K562 (cell line): Measurements from ENCODE around the gene SCFD1. TPM values are rescaled to one million over a fixed set of nuclear protein-coding genes. Genes with fewer than 3 reads are reported as not detected.

Source experiments
- ATAC-seq: fragments of 200-7000 bp; cut with Tn5 transposase; 3 replicates; pipeline ENCODE4 v1.9.1; 2020; ENCODE audit warnings: moderate library complexity
- BruUV-seq: library from RNA; stranded (reverse); fragments of 400-500 nt; replicated peaks from 2 replicates; lab custom pipeline; 2021; lab: Mats Ljungman, UMichigan
- CTCF ChIA-PET: fragments of 300-600 bp; formaldehyde crosslinking; extraction: SDS; loops from one replicate; lab custom pipeline; 2021; ENCODE audit warnings: low intra/inter-chr PET ratio; lab: Yijun Ruan, JAX
- POLR2A ChIA-PET: fragments of 300-600, 350-650 bp; sonication (Branson Sonifier 250); formaldehyde crosslinking; extraction: SDS; loops from one replicate; lab custom pipeline; 2021; ENCODE audit warnings: antibody characterized with exemption, inconsistent platforms; lab: Yijun Ruan, JAX
- DNase-seq, 4 experiments: peaks; one replicate each; pipeline versions ENCODE4 v3.0.0 to v3.0.0-alpha.2; 2011 to 2018; ENCODE audit warnings: low spot score in 3 of 4, mixed read lengths in 3 of 4; ENCODE audit errors: extremely low read depth in 1 of 4
- FAIRE-seq: peaks from 2 replicates; lab custom pipeline; 2011; peaks lifted over from hg19 to GRCh38; lab: Jason Lieb, UNC
- H2AFZ ChIP-seq: 2 replicates; pipeline ENCODE4 v1.6.0; 2011; ENCODE audit warnings: low read depth, low read length, control low read depth, inconsistent platforms
- H3K27ac ChIP-seq: fragments of 200-600 bp; 3 replicates; pipeline ENCODE4 v1.8.0; 2011; ENCODE audit warnings: low read depth, mild to moderate bottlenecking, control low read depth, inconsistent platforms, low read length, moderate library complexity, mixed read lengths; ENCODE audit errors: extremely low read depth
- H3K27me3 ChIP-seq, 2 experiments: fragments of 300-600 bp in 1 of 2; 2 replicates in 1 of 2; 3 replicates in 1 of 2; pipeline versions ENCODE4 v1.6.0 to v1.8.0; 2011; ENCODE audit warnings: inconsistent platforms in 2 of 2, low read length in 2 of 2, mild to moderate bottlenecking in 1 of 2, mixed read lengths in 1 of 2, moderate library complexity in 1 of 2; ENCODE audit not compliant: control insufficient read depth in 2 of 2, insufficient read depth in 2 of 2
- H3K36me3 ChIP-seq: fragments of 300-600 bp; 3 replicates; pipeline ENCODE4 v1.8.0; 2011; ENCODE audit warnings: mild to moderate bottlenecking, low read length, inconsistent platforms; ENCODE audit not compliant: control insufficient read depth, insufficient read depth
- H3K4me1 ChIP-seq, 2 experiments: fragments of 200-600 bp in 1 of 2; replicated peaks in 1 of 2; 2 replicates in 1 of 2; 3 replicates in 1 of 2; pipeline versions ENCODE4 v1.5.1 to v1.8.0; 2011; ENCODE audit warnings: inconsistent platforms in 2 of 2, low read length in 2 of 2, mild to moderate bottlenecking in 1 of 2, mixed read lengths in 1 of 2, moderate library complexity in 1 of 2; ENCODE audit not compliant: control insufficient read depth in 2 of 2, insufficient read depth in 2 of 2
- H3K4me2 ChIP-seq: 2 replicates; pipeline ENCODE4 v1.6.1; 2011; ENCODE audit warnings: low read length, control low read depth, inconsistent platforms, mixed read lengths; ENCODE audit not compliant: insufficient read depth
- H3K4me3 ChIP-seq: fragments of 200-600 bp; sonication (generic), shearing (Covaris generic); 2 replicates; pipeline ENCODE4 v1.5.1; 2016; ENCODE audit warnings: control low read depth, inconsistent platforms
- H3K79me2 ChIP-seq: fragments of 200-600 bp; 3 replicates; pipeline ENCODE4 v1.8.0; 2011; ENCODE audit warnings: low read length, inconsistent platforms; ENCODE audit not compliant: control insufficient read depth, insufficient read depth
- H3K9ac ChIP-seq, 2 experiments: 2 replicates each; pipeline versions ENCODE4 v1.6.0 to v1.6.1; 2011; ENCODE audit warnings: low read depth in 2 of 2, low read length in 2 of 2, control low read depth in 1 of 2, inconsistent platforms in 1 of 2, mild to moderate bottlenecking in 1 of 2, mixed read lengths in 1 of 2; ENCODE audit not compliant: insufficient read depth in 1 of 2
- H3K9me1 ChIP-seq: one replicate; pipeline ENCODE4 v1.6.0; 2011; ENCODE audit warnings: inconsistent platforms, mild to moderate bottlenecking, low read length, moderate library complexity; ENCODE audit not compliant: control insufficient read depth, insufficient read depth
- H3K9me3 ChIP-seq: replicated peaks from 2 replicates; pipeline ENCODE4 v1.5.1; 2011; ENCODE audit warnings: low read depth, low read length, inconsistent platforms; ENCODE audit not compliant: control insufficient read depth, insufficient read depth
- H4K20me1 ChIP-seq: replicated peaks from 2 replicates; pipeline ENCODE4 v1.6.1; 2011; ENCODE audit warnings: low read length, inconsistent platforms, mixed read lengths; ENCODE audit not compliant: control insufficient read depth, insufficient read depth
- BCOR ChIP-seq: fragments of 450-650 bp; IDR thresholded peaks from 2 replicates; pipeline ENCODE4 v1.6.1; 2016
- HNRNPLL ChIP-seq: fragments of 200-400 bp; formaldehyde crosslinking; IDR thresholded peaks from 2 replicates; pipeline ENCODE4 v1.6.1; 2017; ENCODE audit warnings: low read length, low read depth, mild to moderate bottlenecking; ENCODE audit not compliant: poor library complexity, severe bottlenecking
- MTA3 ChIP-seq: fragments of 450-650 bp; formaldehyde crosslinking; IDR thresholded peaks from 2 replicates; pipeline ENCODE4 v1.6.1; 2017; ENCODE audit warnings: mild to moderate bottlenecking, borderline replicate concordance
- NONO ChIP-seq, 2 experiments: fragments of 200-400 bp in 1 of 2; fragments of 450-650 bp in 1 of 2; formaldehyde crosslinking in 1 of 2; IDR thresholded peaks; 2 replicates each; pipeline ENCODE4 v1.6.1; 2017; ENCODE audit warnings: low read depth in 2 of 2, mild to moderate bottlenecking in 2 of 2, moderate library complexity in 2 of 2, low read length in 1 of 2
- RBM14 ChIP-seq: fragments of 200-400 bp; formaldehyde crosslinking; IDR thresholded peaks from 2 replicates; pipeline ENCODE4 v1.6.1; 2018; ENCODE audit warnings: low read depth, mild to moderate bottlenecking, low read length, moderate library complexity, borderline replicate concordance; ENCODE audit not compliant: insufficient read depth
- SAFB2 ChIP-seq: fragments of 200-400 bp; formaldehyde crosslinking; IDR thresholded peaks from 2 replicates; pipeline ENCODE4 v1.6.1; 2018; ENCODE audit warnings: borderline replicate concordance, low read length, low read depth, moderate library complexity; ENCODE audit not compliant: severe bottlenecking
- SAP30 ChIP-seq: fragments of 200-600 bp; sonication (generic); IDR thresholded peaks from 2 replicates; pipeline ENCODE4 v1.6.1; 2012; ENCODE audit warnings: borderline replicate concordance, low read depth, mild to moderate bottlenecking, moderate library complexity, low read length, control low read depth, inconsistent platforms; ENCODE audit not compliant: insufficient read depth, poor library complexity, severe bottlenecking
- SNIP1 ChIP-seq: fragments of 450-650 bp; IDR thresholded peaks from 2 replicates; pipeline ENCODE4 v1.7.1; 2017; ENCODE audit warnings: low read depth, mild to moderate bottlenecking
- TAF9B ChIP-seq: fragments of 450-650 bp; IDR thresholded peaks from 2 replicates; pipeline ENCODE4 v1.6.1; 2018; ENCODE audit warnings: mild to moderate bottlenecking; ENCODE audit not compliant: partially characterized antibody
- THRB ChIP-seq: fragments of 450-650 bp; formaldehyde crosslinking; conservative IDR thresholded peaks from 2 replicates; pipeline ENCODE4 v1.4.0; 2022; ENCODE audit warnings: mild to moderate bottlenecking, missing genetic modification characterization
- ZBTB43 ChIP-seq: sonication (generic); formaldehyde crosslinking; IDR thresholded peaks from 2 replicates; pipeline ENCODE4 v1.8.0; 2023; ENCODE audit warnings: mild to moderate bottlenecking, missing genetic modification reagents
- WGBS: fragments of 100-300 bp; shearing (Covaris generic); methylation state at CpG from one replicate; pipeline ENCODE4 v1.1.6; 2016; ENCODE audit warnings: low coverage, mixed read lengths; ENCODE audit not compliant: insufficient coverage; ENCODE audit errors: missing lambda C conversion rate; 5-methylcytosine and 5-hydroxymethylcytosine counted together
- in situ Hi-C: fragments of 300-500 bp; cut with MboI; formaldehyde crosslinking; loops from 4 replicates; pipeline ENCODE4 v1.15.0; 2018; ENCODE audit warnings: inconsistent platforms, mixed read lengths
- intact Hi-C: fragments of 100-400 bp; cut with micrococcal nuclease; formaldehyde crosslinking; loops from 2 replicates; pipeline ENCODE4 v1.14.2; 2022
- polyA plus RNA-seq, 8 experiments: library from polyadenylated mRNA; depleted of rRNA in 4 of 8; stranded (reverse) in 5 of 8; unstranded in 3 of 8; fragments of >200 nt; fragmentation: Nextera tagmentation in 2 of 8; fragmentation: Illumina TruSeq in 1 of 8; extraction: Ambion mirVana in 2 of 8; extraction: Trizol in 1 of 8; gene quantifications; 2 replicates each; pipeline versions ENCODE4 v1.2.1 to v1.2.3, GENCODE V29; 2011 to 2014; ENCODE audit warnings: inconsistent platforms in 1 of 8, missing spikeins in 1 of 8
- total RNA-seq, 7 experiments: library from RNA; depleted of rRNA in 6 of 7; stranded (reverse); fragments of >200 nt in 6 of 7; fragmentation: Illumina TruSeq in 2 of 7; extraction: Trizol in 2 of 7; gene quantifications; 2 replicates each; pipeline versions ENCODE4 v1.2.1 to v1.2.3, GENCODE V29; 2011 to 2021; ENCODE audit warnings: low replicate concordance in 1 of 7

Gene SCFD1
- total and polyA plus RNA-seq, 9 of the 15 experiments (the other 6 are each of a cell fraction or from before 2014, with no cell fraction given), result 48.9 to 112 (median 75.2) TPM

- ATAC-seq, result no peak
- no peak for FAIRE-seq
- no peak overlapping the region for H3K27ac ChIP-seq
- POLR2A ChIA-PET, result no interaction called here
- DNase-seq, result no peak
- 92% methylated on average over 7 of the region's 7 CpGs for WGBS
- no peak overlapping the region for H3K4me2 ChIP-seq
- CTCF ChIA-PET, result no interaction called here
- 0 out of 2 replicates have a peak, but pooled peaks cover 4% of the 10 kb centered on the region for H3K9me3 ChIP-seq
- H3K36me3 ChIP-seq, result peaks cover 18% of the 10 kb centered on the region; the same call in 2 of the 3 replicates
- H3K79me2 ChIP-seq, result peaks cover 97% of the 10 kb centered on the region
- H3K27me3 ChIP-seq, result no peaks in the 10 kb centered on the region
- in situ Hi-C loops, result no loop called here
- TF ChIP-seq ZBTB43 (CRISPR knock-in tag) (no peak), SAP30 (no peak), RBM14 (no peak), BCOR (no peak), MTA3 (no peak), SNIP1 (no peak), TAF9B (no peak), SAFB2 (no peak), NONO (IDR thresholded peaks at IDR 0.05; ENCODE audit: low read depth in 2 of 2, low read length in 1 of 2) (no peak), HNRNPLL (no peak), THRB (CRISPR knock-in tag) (no peak)
- no peak overlapping the region for H3K4me3 ChIP-seq
- H3K4me1 ChIP-seq, result 0 out of 5 replicates have a peak, but pooled peaks cover 0 to 2% of the 10 kb centered on the region in 2 experiments
- no peaks in the 10 kb centered on the region for H3K9me1 ChIP-seq
- intact Hi-C loops, result no loop called here
- no peak overlapping the region for H2AFZ ChIP-seq
- no peaks in the 10 kb centered on the region for H4K20me1 ChIP-seq
- BruUV-seq, result no TSS peak
- no peak overlapping the region for H3K9ac ChIP-seq
These were observed 40.9 kb upstream of the SCFD1 start for GRCh38 chr14:30581283-30581625.
